RWPE1 (cell line): ENCODE measurements around the gene ITPK1.
"Not testable (repeated sequence)": the region's sequence is repeated elsewhere in the genome, so short reads cannot be mapped to it uniquely, and the experiment has no call there.

Experiments used
- CTCF ChIA-PET: fragments of 350-600 bp; sonication (Branson Sonifier 250); formaldehyde crosslinking; extraction: SDS; loops from one replicate; lab custom pipeline; 2021; lab: Yijun Ruan, JAX
- POLR2A ChIA-PET: fragments of 400-600 bp; formaldehyde crosslinking; extraction: SDS; loops from one replicate; lab custom pipeline; 2020; ENCODE audit warnings: antibody characterized with exemption; ENCODE audit not compliant: low non-redundant PET; lab: Yijun Ruan, JAX
- DNase-seq: peaks from one replicate; pipeline ENCODE4 v3.0.0; 2012; ENCODE audit warnings: low spot score
- H3K27ac ChIP-seq: fragments of 450-650 bp; 2 replicates; pipeline ENCODE4 v1.5.1; 2017
- TF ChIP-seq, protein P1 (sequence below): fragments of 450-650 bp; conservative IDR thresholded peaks from 2 replicates; pipeline ENCODE4 v1.5.1; 2017; ENCODE audit warnings: low read depth, mild to moderate bottlenecking

Gene ITPK1

DNA sequence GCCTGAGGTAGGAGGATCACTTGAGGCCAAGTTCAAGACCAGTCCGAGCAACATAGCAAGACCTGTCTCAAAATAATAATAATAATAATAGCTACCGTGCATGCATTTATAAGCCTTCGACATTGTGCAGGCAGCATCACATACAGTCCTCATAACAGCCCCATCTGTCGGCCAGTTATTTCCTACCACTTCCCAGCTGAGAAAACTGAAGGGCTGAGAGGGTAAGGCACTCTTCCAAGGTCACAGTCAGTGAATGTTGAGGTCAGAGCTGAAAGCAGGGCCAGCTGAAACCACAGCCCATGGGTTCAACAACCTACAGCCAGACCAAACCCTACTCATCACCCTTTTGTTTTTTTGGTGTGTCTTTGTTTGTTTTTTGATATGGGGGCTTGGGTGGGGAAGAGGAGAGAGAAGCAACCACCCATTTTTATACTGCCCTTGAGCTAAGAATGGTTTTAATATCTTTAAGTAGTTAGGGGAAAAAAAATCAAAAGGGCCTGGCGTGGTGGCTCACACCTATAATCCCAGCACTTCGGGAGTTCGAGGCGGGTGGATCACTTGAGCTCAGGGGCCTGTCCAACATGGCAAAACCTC, 16.8 kb upstream of the ITPK1 start:
- ChIA-PET CTCF (interaction anchor here (0.9 to 2.0 kb wide), 5 partner anchors 19 to 267 kb away, joined by 3 to 9 read pairs (median 3); no protein-coding TSS in a partner anchor), POLR2A (no interaction called here)
- H3K27ac ChIP-seq = peak overlapping the region; percentile 89
- TF ChIP-seq, protein P1, sequence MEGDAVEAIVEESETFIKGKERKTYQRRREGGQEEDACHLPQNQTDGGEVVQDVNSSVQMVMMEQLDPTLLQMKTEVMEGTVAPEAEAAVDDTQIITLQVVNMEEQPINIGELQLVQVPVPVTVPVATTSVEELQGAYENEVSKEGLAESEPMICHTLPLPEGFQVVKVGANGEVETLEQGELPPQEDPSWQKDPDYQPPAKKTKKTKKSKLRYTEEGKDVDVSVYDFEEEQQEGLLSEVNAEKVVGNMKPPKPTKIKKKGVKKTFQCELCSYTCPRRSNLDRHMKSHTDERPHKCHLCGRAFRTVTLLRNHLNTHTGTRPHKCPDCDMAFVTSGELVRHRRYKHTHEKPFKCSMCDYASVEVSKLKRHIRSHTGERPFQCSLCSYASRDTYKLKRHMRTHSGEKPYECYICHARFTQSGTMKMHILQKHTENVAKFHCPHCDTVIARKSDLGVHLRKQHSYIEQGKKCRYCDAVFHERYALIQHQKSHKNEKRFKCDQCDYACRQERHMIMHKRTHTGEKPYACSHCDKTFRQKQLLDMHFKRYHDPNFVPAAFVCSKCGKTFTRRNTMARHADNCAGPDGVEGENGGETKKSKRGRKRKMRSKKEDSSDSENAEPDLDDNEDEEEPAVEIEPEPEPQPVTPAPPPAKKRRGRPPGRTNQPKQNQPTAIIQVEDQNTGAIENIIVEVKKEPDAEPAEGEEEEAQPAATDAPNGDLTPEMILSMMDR = no peak
- no peak for DNase-seq

DNA sequence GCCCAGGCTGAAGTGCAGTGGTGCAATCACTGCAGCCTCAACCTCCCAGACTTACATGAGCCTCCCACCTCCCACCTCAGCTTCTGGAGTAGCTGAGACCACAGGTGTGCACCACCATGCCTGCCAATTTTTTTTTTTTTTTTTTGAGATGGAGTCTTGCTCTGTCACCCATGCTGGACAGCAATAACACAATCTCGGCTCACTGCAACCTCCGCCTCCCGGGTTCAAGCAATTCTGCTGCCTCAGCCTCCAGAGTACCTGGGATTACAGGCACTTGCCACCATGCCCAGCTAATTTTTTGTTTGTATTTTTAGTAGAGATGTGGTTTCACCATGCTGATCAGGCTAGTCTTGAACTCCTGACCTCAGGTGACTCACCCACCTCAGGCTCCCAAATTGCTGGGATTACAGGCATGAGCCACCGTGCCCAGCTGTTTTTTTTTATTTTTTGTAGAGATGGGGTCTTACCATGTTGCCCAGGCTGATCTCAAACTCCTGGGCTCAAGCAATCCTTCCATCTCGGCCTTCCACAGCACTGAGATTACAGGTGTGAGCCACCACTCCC, 15.6 kb upstream of the ITPK1 start:
- CTCF ChIA-PET = interaction anchor here (0.6 to 1.0 kb wide), 4 partner anchors 11 to 266 kb away, joined by 3 to 4 read pairs (median 3); no protein-coding TSS in a partner anchor
- H3K27ac ChIP-seq = peak overlapping the region; percentile 34
- DNase-seq, POLR2A ChIA-PET: not testable (repeated sequence)

DNA sequence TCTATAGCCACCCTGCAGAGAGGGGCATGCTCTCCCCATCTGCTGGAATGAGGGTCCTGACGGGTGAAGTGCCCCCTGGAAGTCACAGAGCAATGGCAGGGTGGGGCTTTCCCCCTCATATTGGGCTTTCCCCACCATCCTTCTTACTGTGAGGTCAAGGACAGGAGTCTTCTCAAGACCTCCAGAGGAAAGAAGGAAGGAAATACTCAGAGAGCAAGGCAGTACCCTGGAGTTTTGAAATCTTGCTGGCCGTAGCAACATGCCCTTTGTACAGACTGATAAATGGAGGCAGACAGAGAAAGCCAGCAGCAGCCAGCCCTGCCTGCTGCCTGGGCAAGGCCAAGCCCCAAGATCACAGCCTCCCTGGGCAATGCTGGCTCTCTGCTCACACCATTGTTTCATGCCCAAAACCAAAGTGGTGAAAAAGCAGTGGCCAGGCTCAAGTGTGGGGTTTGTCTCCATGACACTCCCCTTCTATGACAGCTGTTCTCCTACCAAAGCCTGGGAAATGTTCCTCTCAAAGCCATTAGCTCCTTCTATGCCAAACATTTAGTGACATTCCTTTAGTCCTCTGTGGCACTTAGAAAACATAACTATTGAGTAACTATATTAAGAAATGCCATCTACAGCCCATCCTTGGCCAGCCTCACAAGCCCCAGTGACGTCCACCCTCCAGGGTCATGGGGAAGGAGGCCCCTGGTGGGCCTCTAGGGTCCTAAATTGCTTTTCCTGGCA, 13.2 kb upstream of the ITPK1 start:
- TF ChIP-seq, protein P1 = no peak
- DNase-seq = no peak
- CTCF ChIA-PET = interaction anchor here (0.6 kb wide), 1 partner anchor 374 kb away, joined by 3 read pairs; no protein-coding TSS in a partner anchor
- POLR2A ChIA-PET = no interaction called here
- no peak overlapping the region for H3K27ac ChIP-seq

DNA sequence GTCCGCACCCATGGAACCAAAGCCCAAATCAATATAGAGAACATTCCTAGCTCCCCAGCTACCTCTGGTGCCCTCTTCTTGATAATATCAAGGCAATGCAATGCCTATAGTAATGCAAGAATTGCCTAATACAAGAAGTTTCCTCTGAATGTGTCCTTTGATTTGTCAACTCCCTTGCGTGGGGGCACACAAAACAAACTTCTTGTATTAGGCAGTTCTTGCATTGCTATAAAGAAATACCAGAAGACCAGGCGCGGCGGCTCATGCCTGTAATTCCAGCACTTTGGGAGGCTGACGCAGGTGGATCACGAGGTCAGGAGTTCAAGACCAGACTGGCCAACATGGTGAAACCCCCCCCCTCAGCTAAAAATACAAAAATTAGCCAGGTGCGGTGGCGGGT, 10.4 kb upstream of the ITPK1 start:
- no peak overlapping the region for H3K27ac ChIP-seq
- CTCF ChIA-PET = no interaction called here
- DNase-seq = no peak
- POLR2A ChIA-PET = no interaction called here
- TF ChIP-seq, protein P1 = no peak

DNA sequence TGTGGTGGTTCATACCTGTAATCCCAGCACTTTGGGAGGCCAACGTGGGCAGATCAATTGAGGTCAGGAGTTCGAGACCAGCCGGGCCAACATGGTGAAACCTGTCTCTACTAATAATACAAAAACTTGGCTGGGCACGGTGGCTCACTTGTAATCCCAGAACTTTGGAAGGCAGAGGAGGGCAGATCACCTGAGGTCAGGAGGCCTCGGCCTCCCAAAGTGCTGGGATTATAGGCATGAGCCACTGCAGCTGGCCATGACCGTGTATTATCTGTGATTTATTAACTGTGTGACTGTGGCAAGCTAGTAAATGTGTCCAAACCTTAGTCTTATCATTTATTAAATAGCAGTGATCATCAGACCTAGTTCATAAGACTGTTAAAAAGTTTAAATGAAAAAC, 7.1 kb upstream of the ITPK1 start:
- ChIA-PET CTCF (no interaction called here), POLR2A (no interaction called here)
- no peak overlapping the region for H3K27ac ChIP-seq
- TF ChIP-seq, protein P1 = no peak
- no peak for DNase-seq

DNA sequence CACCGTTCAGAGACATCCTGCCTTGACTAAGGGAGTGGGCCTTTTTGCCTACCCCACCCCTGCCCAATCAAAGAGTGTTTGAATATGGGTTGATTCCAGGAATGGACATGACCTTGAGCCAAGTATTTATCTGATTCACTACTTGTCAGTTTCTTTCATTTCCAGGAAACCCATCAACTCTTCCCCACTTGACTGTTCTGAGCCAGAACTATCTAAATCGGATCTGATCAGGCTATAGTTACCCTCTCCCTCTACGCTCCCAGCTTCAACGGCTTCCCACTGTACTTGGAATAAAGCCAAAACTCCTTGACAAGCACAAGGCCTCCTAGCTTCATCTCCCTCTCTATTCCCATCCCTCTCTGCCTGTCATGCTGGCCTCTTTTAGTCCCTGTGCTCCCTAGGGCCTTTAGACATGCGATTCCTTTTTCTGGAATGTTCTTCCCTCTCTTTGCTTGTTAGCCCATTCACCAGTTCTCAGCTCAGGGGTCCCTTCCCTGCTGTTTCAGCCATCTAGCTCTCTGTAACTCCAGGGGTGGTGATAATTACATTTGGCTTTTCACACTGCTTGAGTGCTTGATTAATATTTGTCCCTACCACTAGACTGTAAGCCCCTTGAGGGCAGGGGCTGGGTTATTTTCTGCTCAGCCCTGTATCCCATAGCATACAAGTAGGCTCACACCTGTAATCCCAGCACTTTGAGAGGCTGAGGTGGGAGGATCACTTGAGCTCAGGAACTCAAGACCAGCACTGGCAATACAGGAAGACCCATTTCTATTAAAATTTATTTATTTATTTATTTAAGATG, 5.5 kb upstream of the ITPK1 start:
- ChIA-PET POLR2A (interaction anchor here (0.6 kb wide), 2 partner anchors 110 to 1010 kb away, joined by 3 to 6 read pairs; no protein-coding TSS in a partner anchor), CTCF (interaction anchor here (0.5 to 0.7 kb wide), 3 partner anchors 14 to 169 kb away, joined by 3 to 6 read pairs (median 3); no protein-coding TSS in a partner anchor)
- DNase-seq = no peak
- H3K27ac ChIP-seq = no peak overlapping the region
- TF ChIP-seq, protein P1 = no peak
